ENCODE data around the gene MOB3A.

Gene MOB3A

DNA sequence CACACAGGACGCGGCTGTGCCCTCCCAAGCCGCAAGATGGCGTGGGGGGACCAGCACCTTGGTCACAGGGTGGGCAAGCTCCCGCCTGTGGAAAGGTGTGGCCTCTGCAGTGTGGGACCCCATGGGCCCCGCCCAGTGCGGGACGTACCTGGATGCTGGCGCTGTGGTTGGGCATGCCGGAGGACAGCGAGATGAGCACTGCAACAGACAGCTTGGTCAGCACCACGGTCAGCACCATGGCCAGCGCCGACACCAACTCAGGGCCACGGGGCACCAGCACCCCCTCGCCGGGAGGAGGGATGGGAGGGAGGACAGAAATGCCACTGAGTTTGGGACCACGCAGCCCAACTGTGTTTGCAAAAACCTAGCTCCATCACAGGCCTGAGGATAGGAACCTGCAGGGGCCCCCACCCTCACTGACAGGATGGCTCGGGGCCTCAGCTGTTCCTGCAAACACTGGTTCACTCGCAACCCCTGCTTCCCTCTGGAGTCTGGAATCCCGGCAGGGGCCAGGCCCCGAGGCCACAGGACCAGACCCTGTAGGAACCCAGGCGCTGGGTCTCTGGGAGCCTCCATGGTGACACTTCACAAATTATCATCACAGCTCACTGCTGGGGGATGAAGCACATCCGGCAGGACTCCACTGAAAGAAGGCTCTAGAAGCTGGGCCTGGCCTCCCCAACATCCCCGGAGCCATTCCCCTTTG, 27.7 kb upstream of the MOB3A start:
- DNase-seq (ENCODE audit: low read depth, low spot score): no peak

DNA sequence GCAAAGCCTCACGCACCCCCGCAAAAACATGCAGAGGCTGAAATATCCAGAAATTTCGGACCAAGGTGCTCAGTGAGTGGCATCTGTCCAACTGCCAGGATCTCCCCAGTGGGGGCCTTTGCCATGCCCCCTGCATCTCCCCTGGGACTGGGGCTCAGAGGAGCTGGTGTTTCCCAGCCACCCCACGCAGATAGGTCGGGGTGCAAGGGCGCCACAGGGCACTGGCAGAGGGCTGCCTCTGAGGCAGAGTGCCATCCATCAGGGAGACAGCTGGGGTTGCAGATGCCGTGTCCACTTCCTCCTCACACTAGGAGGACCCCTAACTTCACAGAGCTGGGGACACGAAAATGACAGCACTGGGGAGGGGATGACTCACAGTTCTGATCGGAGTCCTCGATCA, 26.9 kb upstream of the MOB3A start:
- DNase-seq (ENCODE audit: low read depth, low spot score): no peak
- in situ Hi-C loops (cut with HindIII; ENCODE audit: low sequenced_read_pairs): no loop called here
- no peak for TF ChIP-seq CTCF (IDR thresholded peaks at IDR 0.05; ENCODE audit: low read depth, low read length)
- H3K4me3 ChIP-seq (ENCODE audit: low read depth, low read length): no peak overlapping the region

More for the DNA sequence above, 27.7 kb upstream of the MOB3A start:
- in situ Hi-C loops (cut with HindIII; ENCODE audit: low sequenced_read_pairs): no loop called here
- H3K4me3 ChIP-seq (ENCODE audit: low read depth, low read length): no peak overlapping the region
- no peak for TF ChIP-seq CTCF (IDR thresholded peaks at IDR 0.05; ENCODE audit: low read depth, low read length)

DNA sequence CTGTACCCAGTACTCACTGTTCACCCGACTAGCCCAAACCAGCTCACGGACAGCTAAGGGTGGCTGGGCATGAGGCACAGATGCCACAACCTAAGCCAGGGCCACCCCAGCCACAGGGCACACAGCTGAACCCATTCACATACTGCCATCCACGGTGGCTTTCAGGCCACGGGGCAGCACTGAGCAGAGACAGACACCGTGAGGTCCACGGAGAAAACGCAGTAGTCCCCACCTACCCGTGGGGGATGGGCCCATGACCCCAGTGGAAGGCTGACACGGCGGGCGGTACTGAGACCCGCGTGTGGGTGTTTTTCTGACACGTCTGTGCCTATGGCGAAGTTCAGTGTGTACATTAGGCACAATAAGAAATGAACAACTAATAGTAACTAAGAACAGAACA, 26.1 kb upstream of the MOB3A start:
- no peak for DNase-seq (ENCODE audit: low read depth, low spot score)
- H3K4me3 ChIP-seq (ENCODE audit: low read depth, low read length): no peak overlapping the region
- in situ Hi-C loops (cut with HindIII; ENCODE audit: low sequenced_read_pairs): no loop called here
- no peak for TF ChIP-seq CTCF (IDR thresholded peaks at IDR 0.05; ENCODE audit: low read depth, low read length)

- TF ChIP-seq CTCF (IDR thresholded peaks at IDR 0.05; ENCODE audit: low read depth, low read length): no peak
- DNase-seq (ENCODE audit: low read depth, low spot score): no peak
- no peak overlapping the region for H3K4me3 ChIP-seq (ENCODE audit: low read depth, low read length)
- in situ Hi-C loops (cut with HindIII; ENCODE audit: low sequenced_read_pairs): no loop called here
These were observed 25.4 kb upstream of the MOB3A start for GRCh38 chr19:2121416-2122051.

GRCh38 chr19:2120821-2121220, 24.7 kb upstream of the MOB3A start:
- in situ Hi-C loops (cut with HindIII; ENCODE audit: low sequenced_read_pairs): no loop called here
- H3K4me3 ChIP-seq (ENCODE audit: low read depth, low read length): no peak overlapping the region
- TF ChIP-seq CTCF (IDR thresholded peaks at IDR 0.05; ENCODE audit: low read depth, low read length): no peak
- no peak for DNase-seq (ENCODE audit: low read depth, low spot score)

DNA sequence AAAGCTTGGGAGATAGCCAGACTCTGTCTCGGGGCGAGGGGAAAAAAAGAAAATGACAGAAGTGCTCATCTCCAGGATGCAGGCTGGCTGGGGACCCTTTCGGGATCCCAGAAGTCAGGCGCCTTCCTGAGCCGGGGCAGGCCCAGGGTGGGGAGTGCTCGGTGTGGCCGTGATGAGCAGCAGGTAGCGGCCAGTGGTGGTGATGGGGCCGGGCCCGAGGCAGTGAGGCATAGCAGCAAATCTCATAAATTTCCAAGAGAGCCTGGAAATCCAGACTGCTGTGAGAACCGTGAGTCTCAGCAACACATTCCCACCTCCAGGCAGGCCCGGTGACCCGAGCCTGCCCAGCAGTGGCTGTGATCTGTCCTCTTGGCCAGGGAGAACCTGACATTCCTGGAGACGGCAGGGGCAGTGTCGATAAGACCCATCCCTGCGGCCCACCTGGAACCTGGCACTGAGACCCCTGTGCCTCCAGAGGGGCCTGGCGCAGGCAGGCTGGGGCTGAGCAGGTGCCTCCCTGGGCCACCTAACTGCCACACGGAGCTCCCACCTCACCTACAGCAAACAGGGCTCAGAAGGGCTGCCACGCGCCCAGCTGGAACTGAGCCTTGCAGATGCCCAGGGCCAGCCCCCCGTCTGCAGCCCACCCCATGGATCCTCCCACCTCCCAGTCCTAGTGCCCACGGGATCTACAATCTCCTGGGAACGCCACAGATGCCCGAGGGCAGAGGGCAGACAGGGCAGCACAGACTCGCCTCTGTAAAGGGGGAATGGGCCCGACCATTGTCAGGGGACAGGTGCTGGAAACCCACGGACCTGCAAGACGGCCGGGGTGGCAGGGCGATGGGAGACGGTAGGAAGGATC, 24.0 kb upstream of the MOB3A start:
- no peak for TF ChIP-seq CTCF (IDR thresholded peaks at IDR 0.05; ENCODE audit: low read depth, low read length)
- in situ Hi-C loops (cut with HindIII; ENCODE audit: low sequenced_read_pairs): no loop called here
- DNase-seq (ENCODE audit: low read depth, low spot score): no peak
- no peak overlapping the region for H3K4me3 ChIP-seq (ENCODE audit: low read depth, low read length)
